Erythroblast (primary cell): ENCODE measurements around the gene CGNL1.

Source experiments
- GATA1 ChIP-seq: IDR thresholded peaks from 2 replicates; pipeline ENCODE4 v1.6.1; 2011; ENCODE audit warnings: low read depth, mild to moderate bottlenecking, control low read depth, low read length, moderate library complexity
- POLR2A ChIP-seq: IDR thresholded peaks from 2 replicates; pipeline ENCODE4 v1.6.1; 2011; ENCODE audit warnings: mild to moderate bottlenecking, low read length

GRCh38 chr15:57370929-57371328 lies 5.4 kb upstream of the CGNL1 start:
- TF ChIP-seq POLR2A (no peak), GATA1 (no peak)
